SU-DHL-6 (cell line): Measurements from ENCODE around the gene RNF150.

ENCODE experiments used
- H2AFZ ChIP-seq: fragments of 200-600 bp; sonication (generic); 2 replicates; pipeline ENCODE4 v1.6.1; 2014; ENCODE audit warnings: low read depth, mild to moderate bottlenecking, moderate library complexity, mixed read lengths, antibody characterized with exemption, low read length; ENCODE audit not compliant: severe bottlenecking
- H3F3A ChIP-seq: fragments of 200-600 bp; shearing (Covaris generic); 2 replicates; pipeline ENCODE4 v1.6.0; 2016; ENCODE audit warnings: antibody characterized with exemption, mild to moderate bottlenecking; ENCODE audit not compliant: insufficient read depth
- H3K27ac ChIP-seq: fragments of 200-600 bp; sonication (generic); 2 replicates; pipeline ENCODE4 v1.5.1; 2016; ENCODE audit warnings: low read depth, mild to moderate bottlenecking, low read length, moderate library complexity, mixed read lengths
- H3K27me3 ChIP-seq: fragments of 200-600 bp; sonication (generic), shearing (Covaris generic); 2 replicates; pipeline ENCODE4 v1.6.0; 2014; ENCODE audit warnings: mild to moderate bottlenecking, low read length
- H3K36me3 ChIP-seq: fragments of 200-600 bp; sonication (generic); 2 replicates; pipeline ENCODE4 v1.6.1; 2014; ENCODE audit warnings: mild to moderate bottlenecking, low read length, mixed read lengths
- H3K4me2 ChIP-seq: fragments of 300-600, 200-600 bp; shearing (Covaris generic), sonication (generic); 2 replicates; pipeline ENCODE4 v1.6.0; 2014; ENCODE audit warnings: low read length, low read depth, mild to moderate bottlenecking; ENCODE audit not compliant: poor library complexity, severe bottlenecking
- H3K4me3 ChIP-seq: fragments of 200-600 bp; sonication (generic); 2 replicates; pipeline ENCODE4 v1.5.1; 2014; ENCODE audit warnings: antibody characterized with exemption, low read length, mild to moderate bottlenecking, mixed read lengths; ENCODE audit not compliant: insufficient read depth, poor library complexity, severe bottlenecking
- H3K79me2 ChIP-seq: fragments of 200-600 bp; sonication (generic); 2 replicates; pipeline ENCODE4 v1.6.1; 2014; ENCODE audit warnings: mild to moderate bottlenecking, low read length, moderate library complexity; ENCODE audit not compliant: insufficient read depth
- H3K9ac ChIP-seq: fragments of 200-600 bp; sonication (generic); 2 replicates; pipeline ENCODE4 v1.7.0; 2014; ENCODE audit warnings: mild to moderate bottlenecking, low read length
- H3K9me2 ChIP-seq: fragments of 200-600 bp; sonication (generic); replicated peaks from 2 replicates; pipeline ENCODE4 v1.6.1; 2014; ENCODE audit warnings: low read length; ENCODE audit not compliant: insufficient read depth
- H3K9me3 ChIP-seq: fragments of 200-600 bp; sonication (generic); 2 replicates; pipeline ENCODE4 v1.6.1; 2014; ENCODE audit warnings: low read length, mixed read lengths; ENCODE audit not compliant: insufficient read depth
- H4K20me1 ChIP-seq: fragments of 200-600 bp; sonication (generic); 2 replicates; pipeline ENCODE4 v1.6.1; 2014; ENCODE audit warnings: low read depth, mild to moderate bottlenecking, antibody characterized with exemption, low read length, moderate library complexity, mixed read lengths
- EZH2phosphoT487 ChIP-seq: fragments of 200-600 bp; sonication (generic), shearing (Covaris generic); conservative IDR thresholded peaks from 2 replicates; pipeline ENCODE4 v1.6.1; 2018; ENCODE audit warnings: mild to moderate bottlenecking, antibody characterized with exemption, low read length, moderate library complexity, mixed read lengths
- TF ChIP-seq, protein P1 (sequence below): fragments of 200-600 bp; sonication (generic); IDR thresholded peaks from one replicate; pipeline ENCODE4 v1.5.1; 2017; ENCODE audit warnings: antibody characterized with exemption, mild to moderate bottlenecking, low read length, moderate library complexity; ENCODE audit not compliant: insufficient read depth, poor library complexity, severe bottlenecking

The RNF150 gene

DNA sequence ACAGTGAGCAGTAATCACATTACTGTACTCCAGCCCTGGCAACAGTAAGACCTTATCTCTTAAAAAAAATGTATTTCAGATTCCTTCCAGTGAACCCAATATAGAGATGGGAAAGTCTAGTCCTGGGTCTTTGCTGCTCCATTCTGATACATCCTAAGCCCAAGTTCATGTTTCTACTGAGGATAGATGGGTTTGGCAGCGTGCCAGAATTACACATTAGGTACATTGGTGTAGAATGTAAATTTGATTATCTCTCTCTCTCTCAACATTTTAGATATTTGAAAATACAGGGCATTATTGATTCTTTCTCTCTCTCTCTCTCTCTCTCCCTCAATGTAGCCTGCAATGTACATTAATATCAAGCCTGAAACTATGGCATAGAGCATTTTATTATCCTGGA, 43.9 kb upstream of the RNF150 start:
- Histone ChIP-seq H3K36me3 (no peaks in the 10 kb centered on the region), H3K9me2 (no peaks in the 10 kb centered on the region), H3K9ac (no peak overlapping the region), H3K27me3 (no peaks in the 10 kb centered on the region), H2AFZ (no peak overlapping the region), H3F3A (no peaks in the 10 kb centered on the region), H4K20me1 (no peaks in the 10 kb centered on the region), H3K4me2 (no peak overlapping the region), H3K4me3 (no peak overlapping the region), H3K79me2 (no peaks in the 10 kb centered on the region), H3K9me3 (no peaks in the 10 kb centered on the region), H3K27ac (no peak overlapping the region)
- no peak for TF ChIP-seq EZH2phosphoT487
- TF ChIP-seq, protein P1, sequence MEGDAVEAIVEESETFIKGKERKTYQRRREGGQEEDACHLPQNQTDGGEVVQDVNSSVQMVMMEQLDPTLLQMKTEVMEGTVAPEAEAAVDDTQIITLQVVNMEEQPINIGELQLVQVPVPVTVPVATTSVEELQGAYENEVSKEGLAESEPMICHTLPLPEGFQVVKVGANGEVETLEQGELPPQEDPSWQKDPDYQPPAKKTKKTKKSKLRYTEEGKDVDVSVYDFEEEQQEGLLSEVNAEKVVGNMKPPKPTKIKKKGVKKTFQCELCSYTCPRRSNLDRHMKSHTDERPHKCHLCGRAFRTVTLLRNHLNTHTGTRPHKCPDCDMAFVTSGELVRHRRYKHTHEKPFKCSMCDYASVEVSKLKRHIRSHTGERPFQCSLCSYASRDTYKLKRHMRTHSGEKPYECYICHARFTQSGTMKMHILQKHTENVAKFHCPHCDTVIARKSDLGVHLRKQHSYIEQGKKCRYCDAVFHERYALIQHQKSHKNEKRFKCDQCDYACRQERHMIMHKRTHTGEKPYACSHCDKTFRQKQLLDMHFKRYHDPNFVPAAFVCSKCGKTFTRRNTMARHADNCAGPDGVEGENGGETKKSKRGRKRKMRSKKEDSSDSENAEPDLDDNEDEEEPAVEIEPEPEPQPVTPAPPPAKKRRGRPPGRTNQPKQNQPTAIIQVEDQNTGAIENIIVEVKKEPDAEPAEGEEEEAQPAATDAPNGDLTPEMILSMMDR: no peak

DNA sequence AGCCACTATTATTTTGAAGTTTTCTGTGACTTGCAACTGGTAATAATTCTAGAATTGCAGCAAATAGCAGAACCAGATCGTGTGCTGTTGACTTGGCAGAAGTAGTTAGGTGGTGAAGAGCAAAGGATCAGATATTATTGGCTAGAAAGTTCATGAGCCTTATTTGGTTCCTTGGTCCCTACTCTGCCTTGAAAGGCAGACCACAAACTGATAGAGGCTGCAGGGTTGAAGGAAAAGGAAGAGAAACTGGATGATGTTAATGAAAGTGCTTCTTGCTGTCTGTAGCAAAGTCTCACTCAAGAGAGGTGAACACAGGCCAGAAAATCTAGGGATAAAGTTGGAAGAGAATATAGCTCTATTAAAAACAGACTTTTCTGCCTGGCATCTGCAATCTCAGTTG, 41.2 kb upstream of the RNF150 start:
- Histone ChIP-seq H3K9me2 (no peaks in the 10 kb centered on the region), H3K4me2 (no peak overlapping the region), H3K9ac (no peak overlapping the region), H2AFZ (no peak overlapping the region), H4K20me1 (no peaks in the 10 kb centered on the region), H3K4me3 (no peak overlapping the region), H3K79me2 (no peaks in the 10 kb centered on the region), H3F3A (no peaks in the 10 kb centered on the region), H3K27ac (no peak overlapping the region), H3K9me3 (no peaks in the 10 kb centered on the region), H3K27me3 (no peaks in the 10 kb centered on the region), H3K36me3 (no peaks in the 10 kb centered on the region)
- no peak for TF ChIP-seq EZH2phosphoT487
- TF ChIP-seq, protein P1: no peak

DNA sequence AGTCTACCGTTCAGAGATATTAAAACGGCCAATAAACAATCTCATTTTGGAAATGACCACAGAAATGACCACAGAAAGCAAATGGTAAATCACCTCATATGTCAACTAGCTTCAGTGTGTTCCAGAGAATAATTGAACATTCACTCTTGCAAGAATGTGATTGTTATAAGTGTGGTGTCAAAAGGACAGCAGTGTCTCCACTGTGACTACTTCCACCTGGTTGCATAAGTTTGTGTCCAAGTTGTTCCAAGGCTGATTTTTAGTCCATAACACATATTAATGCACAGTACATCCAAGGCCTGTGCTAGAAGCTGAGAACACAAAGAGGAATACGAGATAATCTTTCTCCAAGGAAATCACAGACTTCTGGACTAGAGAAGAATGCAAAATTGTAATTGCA, 37.4 kb upstream of the RNF150 start:
- no peak overlapping the region for H3K4me3 ChIP-seq
- no peaks in the 10 kb centered on the region for H4K20me1 ChIP-seq

More for the DNA sequence above, 37.4 kb upstream of the RNF150 start:
- Histone ChIP-seq H3K4me2 (no peak overlapping the region), H3F3A (no peaks in the 10 kb centered on the region), H3K9me2 (no peaks in the 10 kb centered on the region), H3K79me2 (no peaks in the 10 kb centered on the region), H3K27ac (no peak overlapping the region), H3K36me3 (no peaks in the 10 kb centered on the region), H3K9me3 (no peaks in the 10 kb centered on the region), H3K27me3 (no peaks in the 10 kb centered on the region), H2AFZ (no peak overlapping the region), H3K9ac (no peak overlapping the region)
- TF ChIP-seq, protein P1: no peak
- TF ChIP-seq EZH2phosphoT487: no peak
